ENCODE data around the gene FAAP100. TPM values are rescaled to one million over a fixed set of nuclear protein-coding genes. Genes with fewer than 3 reads are reported as not detected.
A peak's percentile ranks its signal among the peaks of the same experiment; 100 is the strongest.

FAAP100 gene
- total RNA-seq, 1 donor from 2014 or later, result 64.6 TPM

GRCh38 chr17:81535480-81536298, 16.5 kb downstream of the FAAP100 start:
- DNase-seq (ENCODE audit: extremely low spot score, unreplicated experiment), result no peak
- peaks cover 8% of the 10 kb centered on the region for H3K4me1 Mint-ChIP-seq (ENCODE audit: unreplicated experiment)
- no peaks in the 10 kb centered on the region for H3K9me3 Mint-ChIP-seq (ENCODE audit: unreplicated experiment)
- TF ChIP-seq CTCF (IDR thresholded peaks at IDR 0.05), result no peak
- H3K27me3 Mint-ChIP-seq (ENCODE audit: unreplicated experiment), result no peaks in the 10 kb centered on the region
- peaks cover 6% of the 10 kb centered on the region for H3K36me3 Mint-ChIP-seq (ENCODE audit: unreplicated experiment)
- H3K27ac Mint-ChIP-seq (ENCODE audit: unreplicated experiment), result no peak overlapping the region
- no peak overlapping the region for H3K4me3 Mint-ChIP-seq (ENCODE audit: unreplicated experiment)

- no peak for DNase-seq (ENCODE audit: extremely low spot score, unreplicated experiment)
- no peak for TF ChIP-seq CTCF (IDR thresholded peaks at IDR 0.05)
- no peak overlapping the region for H3K27ac Mint-ChIP-seq (ENCODE audit: unreplicated experiment)
- peaks cover 8% of the 10 kb centered on the region for H3K4me1 Mint-ChIP-seq (ENCODE audit: unreplicated experiment)
- no peak overlapping the region for H3K4me3 Mint-ChIP-seq (ENCODE audit: unreplicated experiment)
- no peaks in the 10 kb centered on the region for H3K27me3 Mint-ChIP-seq (ENCODE audit: unreplicated experiment)
- H3K9me3 Mint-ChIP-seq (ENCODE audit: unreplicated experiment), result no peaks in the 10 kb centered on the region
- H3K36me3 Mint-ChIP-seq (ENCODE audit: unreplicated experiment), result peaks cover 6% of the 10 kb centered on the region
Observed at GRCh38 chr17:81535007-81535328, 17.2 kb downstream of the FAAP100 start.

- Mint-ChIP-seq H3K9me3 (ENCODE audit: unreplicated experiment) (no peaks in the 10 kb centered on the region), H3K27me3 (ENCODE audit: unreplicated experiment) (no peaks in the 10 kb centered on the region), H3K27ac (ENCODE audit: unreplicated experiment) (no peak overlapping the region), H3K36me3 (ENCODE audit: unreplicated experiment) (peaks cover 6% of the 10 kb centered on the region), H3K4me1 (ENCODE audit: unreplicated experiment) (peaks cover 8% of the 10 kb centered on the region), H3K4me3 (ENCODE audit: unreplicated experiment) (no peak overlapping the region)
- TF ChIP-seq CTCF (IDR thresholded peaks at IDR 0.05), result no peak
- DNase-seq (ENCODE audit: extremely low spot score, unreplicated experiment), result no peak
Observed at GRCh38 chr17:81534157-81535006, 17.8 kb downstream of the FAAP100 start.

GRCh38 chr17:81533339-81534141, 18.6 kb downstream of the FAAP100 start:
- no peaks in the 10 kb centered on the region for H3K27me3 Mint-ChIP-seq (ENCODE audit: unreplicated experiment)
- H3K36me3 Mint-ChIP-seq (ENCODE audit: unreplicated experiment), result peaks cover 5% of the 10 kb centered on the region
- peaks cover 6% of the 10 kb centered on the region for H3K4me1 Mint-ChIP-seq (ENCODE audit: unreplicated experiment)
- H3K9me3 Mint-ChIP-seq (ENCODE audit: unreplicated experiment), result no peaks in the 10 kb centered on the region
- peak overlapping the region; percentile 69 for H3K27ac Mint-ChIP-seq (ENCODE audit: unreplicated experiment)
- DNase-seq (ENCODE audit: extremely low spot score, unreplicated experiment), result no peak
- H3K4me3 Mint-ChIP-seq (ENCODE audit: unreplicated experiment), result no peak overlapping the region
- TF ChIP-seq CTCF (IDR thresholded peaks at IDR 0.05), result no peak

Data from osteocyte (in vitro differentiated cells).